RWPE2 (cell line): ENCODE measurements around the gene ZNF333.

ENCODE experiments used
- ATAC-seq: fragments of 200-7000 bp; cut with Tn5 transposase; 3 replicates; pipeline ENCODE4 v1.9.1; 2021; ENCODE audit warnings: low read depth
- DNase-seq: peaks from one replicate; pipeline ENCODE4 v3.0.0-alpha.2; 2020; ENCODE audit warnings: low spot score
- H3K27ac ChIP-seq: fragments of 450-650 bp; 2 replicates; pipeline ENCODE4 v1.5.1; 2017; ENCODE audit warnings: mild to moderate bottlenecking; ENCODE audit not compliant: poor library complexity, severe bottlenecking
- H3K27me3 ChIP-seq: fragments of 250-450 bp; sonication (Bioruptor Pico); 2 replicates; pipeline ENCODE4 v1.5.1; 2021; ENCODE audit warnings: mild to moderate bottlenecking, moderate library complexity; ENCODE audit not compliant: insufficient read depth, poor library complexity, severe bottlenecking
- H3K36me3 ChIP-seq: fragments of 250-450 bp; sonication (Bioruptor Pico); 2 replicates; pipeline ENCODE4 v1.5.1; 2020; ENCODE audit warnings: low read depth, mild to moderate bottlenecking, moderate library complexity
- H3K4me1 ChIP-seq: fragments of 250-450 bp; sonication (Bioruptor Pico); 2 replicates; pipeline ENCODE4 v1.5.1; 2021; ENCODE audit warnings: mild to moderate bottlenecking, moderate library complexity; ENCODE audit not compliant: insufficient read depth, poor library complexity, severe bottlenecking
- H3K4me3 ChIP-seq: fragments of 250-450 bp; sonication (Bioruptor Pico); 2 replicates; pipeline ENCODE4 v1.5.1; 2021; ENCODE audit warnings: mild to moderate bottlenecking, moderate library complexity; ENCODE audit not compliant: severe bottlenecking
- H3K9me3 ChIP-seq: fragments of 250-450 bp; sonication (Bioruptor Pico); 2 replicates; pipeline ENCODE4 v1.5.1; 2021; ENCODE audit warnings: mild to moderate bottlenecking, moderate library complexity; ENCODE audit not compliant: severe bottlenecking
- TF ChIP-seq, protein P1 (sequence below): fragments of 450-650 bp; IDR thresholded peaks from one replicate; pipeline ENCODE4 v1.5.1; 2017; ENCODE audit warnings: mild to moderate bottlenecking, moderate library complexity; ENCODE audit not compliant: poor library complexity, severe bottlenecking

Gene ZNF333

DNA sequence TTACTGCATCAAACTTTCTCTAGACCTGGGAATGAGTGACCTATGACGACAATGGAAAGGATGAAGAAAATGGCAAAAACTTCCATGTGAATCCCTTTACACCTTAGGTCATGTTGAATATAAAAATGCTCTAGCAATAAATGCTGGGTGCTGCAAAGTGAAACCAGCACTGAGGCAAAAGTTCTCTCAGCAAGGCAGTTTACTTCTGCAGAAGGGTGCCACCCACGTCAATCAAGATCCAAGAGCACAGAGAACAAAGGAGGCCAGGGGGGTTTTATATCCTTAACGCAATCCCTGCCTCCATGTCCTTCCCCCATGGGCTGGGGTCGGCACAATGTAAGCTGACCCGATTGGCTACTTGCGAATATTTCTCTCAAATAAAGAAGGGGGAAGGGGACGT, 38.7 kb downstream of the ZNF333 start:
- no peaks in the 10 kb centered on the region for H3K27me3 ChIP-seq
- no peak overlapping the region for H3K27ac ChIP-seq
- DNase-seq (no peak), ATAC-seq (no peak)
- no peaks in the 10 kb centered on the region for H3K4me1 ChIP-seq
- no peaks in the 10 kb centered on the region for H3K36me3 ChIP-seq
- TF ChIP-seq, protein P1, sequence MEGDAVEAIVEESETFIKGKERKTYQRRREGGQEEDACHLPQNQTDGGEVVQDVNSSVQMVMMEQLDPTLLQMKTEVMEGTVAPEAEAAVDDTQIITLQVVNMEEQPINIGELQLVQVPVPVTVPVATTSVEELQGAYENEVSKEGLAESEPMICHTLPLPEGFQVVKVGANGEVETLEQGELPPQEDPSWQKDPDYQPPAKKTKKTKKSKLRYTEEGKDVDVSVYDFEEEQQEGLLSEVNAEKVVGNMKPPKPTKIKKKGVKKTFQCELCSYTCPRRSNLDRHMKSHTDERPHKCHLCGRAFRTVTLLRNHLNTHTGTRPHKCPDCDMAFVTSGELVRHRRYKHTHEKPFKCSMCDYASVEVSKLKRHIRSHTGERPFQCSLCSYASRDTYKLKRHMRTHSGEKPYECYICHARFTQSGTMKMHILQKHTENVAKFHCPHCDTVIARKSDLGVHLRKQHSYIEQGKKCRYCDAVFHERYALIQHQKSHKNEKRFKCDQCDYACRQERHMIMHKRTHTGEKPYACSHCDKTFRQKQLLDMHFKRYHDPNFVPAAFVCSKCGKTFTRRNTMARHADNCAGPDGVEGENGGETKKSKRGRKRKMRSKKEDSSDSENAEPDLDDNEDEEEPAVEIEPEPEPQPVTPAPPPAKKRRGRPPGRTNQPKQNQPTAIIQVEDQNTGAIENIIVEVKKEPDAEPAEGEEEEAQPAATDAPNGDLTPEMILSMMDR = no peak
- H3K9me3 ChIP-seq = peaks cover 5% of the 10 kb centered on the region
- H3K4me3 ChIP-seq = no peak overlapping the region

DNA sequence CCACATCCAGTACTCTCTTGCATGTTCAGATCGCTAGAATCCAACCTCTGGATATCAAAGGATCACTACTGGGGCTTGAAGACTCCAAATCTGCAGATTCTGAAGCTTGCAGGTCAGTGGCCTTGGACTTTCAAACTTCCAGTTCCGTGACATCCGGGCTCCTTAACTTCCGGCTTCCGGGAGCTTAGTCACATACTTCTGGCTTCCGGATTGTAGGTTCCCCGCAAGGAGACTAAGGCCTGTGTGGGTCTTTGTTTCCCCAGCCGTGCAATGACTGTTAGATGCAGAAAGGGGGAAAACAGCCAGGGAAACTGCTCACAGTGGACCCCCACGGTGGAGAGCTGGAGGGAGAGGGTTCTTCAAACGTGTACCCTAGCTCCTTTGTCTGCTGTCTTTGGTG, 41.4 kb downstream of the ZNF333 start:
- no peak overlapping the region for H3K4me3 ChIP-seq
- peaks cover 5% of the 10 kb centered on the region for H3K9me3 ChIP-seq
- H3K27me3 ChIP-seq = no peaks in the 10 kb centered on the region
- H3K4me1 ChIP-seq = no peaks in the 10 kb centered on the region
- DNase-seq = no peak
- TF ChIP-seq, protein P1 = no peak
- ATAC-seq = no peak
- H3K36me3 ChIP-seq = no peaks in the 10 kb centered on the region
- no peak overlapping the region for H3K27ac ChIP-seq

DNA sequence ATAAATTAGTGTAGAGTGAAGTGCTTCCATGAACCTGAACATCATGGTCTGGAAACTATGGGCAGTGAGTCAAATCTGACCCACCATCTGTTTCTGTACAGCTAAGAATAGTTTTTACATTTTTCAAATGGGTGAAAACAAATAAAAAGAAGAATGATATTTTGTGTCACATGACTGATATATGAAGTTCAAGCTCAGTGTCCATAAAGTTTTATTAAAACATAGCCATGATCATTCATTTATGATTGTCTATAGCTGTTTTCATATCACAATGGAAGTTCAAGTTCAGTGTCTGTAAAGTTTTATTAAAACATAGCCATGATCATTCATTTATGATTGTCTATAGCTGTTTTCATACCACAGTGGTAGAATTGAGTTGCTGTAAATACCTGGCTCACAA, 42.7 kb downstream of the ZNF333 start:
- Histone ChIP-seq H3K9me3 (peaks cover 5% of the 10 kb centered on the region), H3K27ac (no peak overlapping the region), H3K4me3 (no peak overlapping the region), H3K4me1 (no peaks in the 10 kb centered on the region), H3K36me3 (no peaks in the 10 kb centered on the region), H3K27me3 (no peaks in the 10 kb centered on the region)
- ATAC-seq (no peak), DNase-seq (no peak)
- TF ChIP-seq, protein P1 = no peak

DNA sequence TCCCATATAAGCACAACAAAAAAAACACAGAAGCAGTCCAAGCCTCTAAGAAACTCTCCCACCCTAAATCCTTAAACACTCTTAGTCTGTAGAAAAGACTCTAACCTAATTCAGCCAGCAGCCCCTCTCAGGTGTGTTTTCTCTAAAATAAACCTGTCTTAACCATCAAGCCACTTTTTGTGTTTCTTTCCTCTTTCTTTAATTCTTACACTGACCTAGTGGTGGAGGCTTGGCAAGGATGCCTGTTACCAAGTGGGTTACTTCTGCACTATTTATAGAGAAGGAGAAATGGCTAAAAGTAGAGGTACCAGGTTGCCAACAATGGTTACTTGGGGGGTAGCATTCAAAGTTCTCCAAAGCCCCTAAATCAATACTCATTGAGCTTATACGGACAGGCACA, 43.7 kb downstream of the ZNF333 start:
- no peaks in the 10 kb centered on the region for H3K4me1 ChIP-seq
- no peak overlapping the region for H3K27ac ChIP-seq
- no peaks in the 10 kb centered on the region for H3K36me3 ChIP-seq
- H3K9me3 ChIP-seq = peaks cover 5% of the 10 kb centered on the region
- H3K4me3 ChIP-seq = no peak overlapping the region
- H3K27me3 ChIP-seq = no peaks in the 10 kb centered on the region
- DNase-seq (no peak), ATAC-seq (no peak)
- TF ChIP-seq, protein P1 = no peak

DNA sequence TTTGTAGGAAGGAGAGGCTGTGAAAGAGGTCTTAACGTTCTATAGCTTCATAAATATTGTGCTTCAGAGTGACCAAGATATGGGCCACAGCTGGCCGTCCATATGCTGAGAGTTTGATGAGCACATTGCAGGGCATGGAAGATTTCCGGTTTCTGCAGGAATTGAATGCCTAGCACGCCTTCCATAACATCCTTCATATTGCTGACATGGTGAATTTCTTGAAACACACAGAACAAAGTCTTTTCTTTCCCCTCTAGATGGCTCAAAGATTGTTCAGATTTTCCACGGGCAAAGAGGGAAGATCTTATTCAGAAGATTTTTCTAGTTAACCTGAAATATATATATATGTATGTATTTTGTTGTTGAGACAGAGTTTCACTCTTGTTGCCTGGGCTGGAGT, 46.1 kb downstream of the ZNF333 start:
- Histone ChIP-seq H3K9me3 (no peaks in the 10 kb centered on the region), H3K36me3 (no peaks in the 10 kb centered on the region), H3K27me3 (no peaks in the 10 kb centered on the region), H3K27ac (no peak overlapping the region), H3K4me3 (no peak overlapping the region), H3K4me1 (no peaks in the 10 kb centered on the region)
- DNase-seq (no peak), ATAC-seq (no peak)
- TF ChIP-seq, protein P1 = no peak
